ENCODE results near the gene DENND5A. TPM values are rescaled to one million over a fixed set of nuclear protein-coding genes. Genes with fewer than 3 reads are reported as not detected.

DENND5A gene
- total RNA-seq (2014; rRNA removed; shearing (Covaris generic)), result 8.3 and 10.5 TPM in 2 replicates
- 4.0 and 5.1 TPM in 2 replicates for total RNA-seq (2022)
- Bru-seq, nascent RNA, result percentile 35 among the genes with signal in this experiment
- percentile 35 among the genes with signal in this experiment for BruChase-seq, experiment 1, labeled RNA remaining after a 6-hour chase
- percentile 38 among the genes with signal in this experiment for BruChase-seq, experiment 2, labeled RNA remaining after a 2-hour chase
- long read RNA-seq, full-length matches to known transcripts, result 1 of 6 reads
- long read RNA-seq, partial matches to known transcripts, result 3 of 6 reads
- long read RNA-seq, other reads (novel, unspliced or antisense), result 2 of 6 reads

- no TSS peak for BruUV-seq (replicated peaks)
- Histone ChIP-seq H3K27ac (ENCODE audit: low read depth, low read length, poor library complexity, severe bottlenecking) (no peak within 1 kb of the TSS), H3K4me3 (ENCODE audit: low read depth, low read length, poor library complexity, severe bottlenecking) (peak within 1 kb of the TSS; percentile 66), H3K9me3 (ENCODE audit: low read length) (no peaks in the 10 kb centered on the region), H3K4me1 (ENCODE audit: insufficient read depth, low read length, poor library complexity, severe bottlenecking) (peaks cover 16% of the 10 kb centered on the region), H3K4me2 (ENCODE audit: low read length) (peak within 1 kb of the TSS; percentile 61), H3K36me3 (ENCODE audit: insufficient read depth, low read length) (no peaks in the 10 kb centered on the region), H4K20me1 (ENCODE audit: insufficient read depth, low read length) (no peaks in the 10 kb centered on the region), H2AFZ (ENCODE audit: low read length) (peak within 1 kb of the TSS; percentile 35; the same call in 1 of the 2 replicates), H3K79me2 (ENCODE audit: insufficient read depth, low read depth, low read length) (no peaks in the 10 kb centered on the region), H3K9me2 (ENCODE audit: insufficient read depth, low read length) (no peaks in the 10 kb centered on the region)
- no peak for TF ChIP-seq EZH2phosphoT487 (IDR thresholded peaks at IDR 0.05; ENCODE audit: borderline replicate concordance, low read depth, low read length)
- no peak for TF ChIP-seq CTCF (conservative IDR thresholded peaks at IDR 0.05; ENCODE audit: low read length)
- ChIA-PET POLR2A (interaction anchor here (0.6 to 1.2 kb wide), 3 partner anchors 15 to 437 kb away, joined by 3 to 4 read pairs (median 3); no protein-coding TSS in a partner anchor), CTCF (ENCODE audit: unreplicated experiment) (no interaction called here)
- DNase-seq (ENCODE audit: low spot score), result peak; percentile 34
- intact Hi-C loops (cut with micrococcal nuclease; ENCODE audit: unreplicated experiment), result no loop called here
These were observed at the start of gene DENND5A for GRCh38 chr11:9265211-9266131. TSS of gene DENND5A (minus strand) at chr11:9265350. CDS start at chr11:9265069, 281 bp downstream.

DNA sequence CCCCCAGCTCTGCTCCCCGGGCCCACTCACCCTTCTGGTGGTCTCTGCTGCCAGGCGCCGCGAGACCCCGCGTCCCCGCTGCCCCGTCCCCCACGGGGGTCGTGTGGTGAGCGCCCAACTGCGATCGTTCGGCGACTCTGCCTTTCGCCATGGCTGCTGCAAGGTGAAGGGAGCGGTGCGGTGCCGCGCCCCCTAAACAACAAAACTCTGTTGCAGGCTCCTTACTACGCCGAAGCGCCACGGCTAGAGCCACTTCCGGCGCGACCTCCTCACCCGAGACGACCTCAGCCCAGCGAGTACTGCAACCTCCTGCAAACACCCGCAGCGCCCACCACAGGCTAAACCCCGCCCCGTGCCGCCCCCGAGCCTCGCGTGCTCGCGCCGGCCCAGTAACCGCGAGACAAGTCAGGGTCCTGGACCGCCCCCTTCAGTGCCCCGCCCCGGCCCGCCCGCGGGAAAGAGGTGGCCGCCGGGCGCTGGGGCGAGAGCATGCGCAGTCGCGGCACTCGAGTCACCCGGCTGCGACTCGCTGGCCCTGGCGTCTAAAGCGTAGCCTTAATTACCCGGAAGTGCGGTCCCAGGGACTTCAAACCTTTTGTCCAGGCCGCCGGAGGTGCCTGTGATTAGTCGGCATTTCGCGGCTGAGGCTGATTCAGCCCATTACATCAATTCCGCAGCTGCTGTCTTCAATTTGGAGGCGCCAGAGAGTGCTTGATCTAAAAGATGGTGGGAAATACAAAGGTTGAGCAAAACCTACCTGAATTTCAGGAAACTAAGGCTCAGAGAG is 49.3 kb upstream of the DENND5A start, which contains the start of gene TMEM41B:
Gene TMEM41B, minus strand, starts transcription at position 303 of the 787 bp plus-strand sequence. Its CDS starts 152 bp downstream, at position 151.
- Histone ChIP-seq H2AFZ (ENCODE audit: low read length) (peak within 1 kb of the TSS; percentile 97), H3K4me1 (ENCODE audit: insufficient read depth, low read length, poor library complexity, severe bottlenecking) (peaks cover 27% of the 10 kb centered on the region), H3K79me2 (ENCODE audit: insufficient read depth, low read depth, low read length) (peaks cover 47% of the 10 kb centered on the region), H3K9me2 (ENCODE audit: insufficient read depth, low read length) (no peaks in the 10 kb centered on the region), H3K9me3 (ENCODE audit: low read length) (no peaks in the 10 kb centered on the region), H4K20me1 (ENCODE audit: insufficient read depth, low read length) (peaks cover 9% of the 10 kb centered on the region; the same call in 1 of the 2 replicates), H3K27ac (ENCODE audit: low read depth, low read length, poor library complexity, severe bottlenecking) (peak within 1 kb of the TSS; percentile 89), H3K4me2 (ENCODE audit: low read length) (peak within 1 kb of the TSS; percentile 98), H3K36me3 (ENCODE audit: insufficient read depth, low read length) (peaks cover 14% of the 10 kb centered on the region), H3K4me3 (ENCODE audit: low read depth, low read length, poor library complexity, severe bottlenecking) (peak within 1 kb of the TSS; percentile 98)
- TF ChIP-seq CTCF (conservative IDR thresholded peaks at IDR 0.05; ENCODE audit: low read length) (peak; percentile 40; the same call in 1 of the 2 replicates), EZH2phosphoT487 (IDR thresholded peaks at IDR 0.05; ENCODE audit: borderline replicate concordance, low read depth, low read length) (no peak)
- POLR2A ChIA-PET, result interaction anchor here (0.7 to 1.8 kb wide), 16 partner anchors 10 to 350 kb away, joined by 3 to 6 read pairs (median 4); partner anchors contain the start of genes IPO7 and TMEM9B
- no TSS peak for BruUV-seq (replicated peaks)
- peak; percentile 100 for DNase-seq (ENCODE audit: low spot score)
- intact Hi-C loops (cut with micrococcal nuclease; ENCODE audit: unreplicated experiment), result loop anchor here (1.0 to 5.0 kb wide), 4 partner anchors 70 to 350 kb away; partner anchors contain the start of genes IPO7 and TMEM9B
- CTCF ChIA-PET (ENCODE audit: unreplicated experiment), result no interaction called here
